ENCODE measurements around the gene MPPE1.

GRCh38 chr18:11842562-11842961 is 65.6 kb downstream of the MPPE1 start:
- TF ChIP-seq CTCF (IDR thresholded peaks at IDR 0.05), result no peak
- TF ChIP-seq POLR2A (IDR thresholded peaks at IDR 0.05; ENCODE audit: low read depth), result no peak

Data from esophagus muscularis mucosa (tissue), 3 donors.